Measurements from ENCODE around the gene PEG3. TPM values are rescaled to one million over a fixed set of nuclear protein-coding genes. Genes with fewer than 3 reads are reported as not detected.

PEG3 gene
- total and polyA plus RNA-seq, 2 of the 4 experiments (the other 2 are of a cell fraction): not detected

DNA sequence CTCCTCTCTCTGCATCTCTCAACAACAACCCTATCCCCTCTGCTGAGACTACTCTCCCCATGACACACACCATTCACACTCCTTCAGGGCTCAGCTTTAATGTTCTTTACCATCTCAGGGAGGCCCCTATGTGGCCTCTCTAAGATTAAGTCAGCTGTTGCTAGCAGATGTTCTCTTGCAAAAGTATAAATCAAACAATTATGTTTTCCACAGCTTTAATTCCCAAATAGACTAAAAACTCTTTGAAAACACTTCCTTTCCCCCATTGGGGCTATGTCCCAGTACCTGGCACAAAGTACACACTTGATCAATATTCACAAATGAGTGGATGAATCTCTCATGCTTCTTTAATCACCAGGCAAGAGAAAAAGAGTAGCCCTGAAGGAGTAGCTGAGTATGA is 5.1 kb downstream of the PEG3 start:
- POLR2A ChIA-PET (ENCODE audit: unreplicated experiment): no interaction called here
- H4K5ac ChIP-seq (ENCODE audit: low read depth, low read length): no peak overlapping the region
- H2AK9ac ChIP-seq (replicated peaks; ENCODE audit: low read depth, low read length, poor library complexity): no peak overlapping the region
- no peak overlapping the region for H3K4me3 ChIP-seq (ENCODE audit: insufficient read depth, low read depth, low read length)
- H4K91ac ChIP-seq (ENCODE audit: insufficient read depth, low read depth, low read length): no peak overlapping the region
- no TSS peak for BruUV-seq (replicated peaks)
- no peak overlapping the region for H3K4me2 ChIP-seq (ENCODE audit: low read depth, low read length)
- H3K9ac ChIP-seq (ENCODE audit: low read depth, low read length): no peak overlapping the region
- H3K18ac ChIP-seq (ENCODE audit: low read depth, low read length): no peak overlapping the region
- H2BK15ac ChIP-seq (ENCODE audit: low read depth, low read length): no peak overlapping the region
- no peaks in the 10 kb centered on the region for H3K4me1 ChIP-seq (ENCODE audit: control insufficient read depth, insufficient read depth, low read length)
- H2BK120ac ChIP-seq (ENCODE audit: low read depth, low read length): no peak overlapping the region
- H2BK5ac ChIP-seq (ENCODE audit: low read depth, low read length, poor library complexity, severe bottlenecking): no peak overlapping the region
- H3K27me3 ChIP-seq (ENCODE audit: control insufficient read depth, insufficient read depth, low read length): no peaks in the 10 kb centered on the region
- H2AFZ ChIP-seq (replicated peaks; ENCODE audit: low read length, poor library complexity): no peak overlapping the region
- no peaks in the 10 kb centered on the region for H4K20me1 ChIP-seq (ENCODE audit: insufficient read depth, low read length)
- CTCF ChIA-PET: no interaction called here
- in situ Hi-C loops (cut with MboI; ENCODE audit: low sequenced_read_pairs) (no loop called here), intact Hi-C loops (cut with micrococcal nuclease) (no loop called here), dilution Hi-C loops (cut with HindIII; ENCODE audit: low sequenced_read_pairs, unreplicated experiment) (no loop called here)
- no peak for ATAC-seq (ENCODE audit: low read depth)
- no peaks in the 10 kb centered on the region for H3K9me1 ChIP-seq (ENCODE audit: insufficient read depth, low read length)
- no peak overlapping the region for H3K27ac ChIP-seq (ENCODE audit: insufficient read depth, low read length)
- TF ChIP-seq MAFK (IDR thresholded peaks at IDR 0.05; ENCODE audit: low read depth, low read length) (no peak), RCOR1 (IDR thresholded peaks at IDR 0.05; ENCODE audit: insufficient replicate concordance, low read length) (no peak), RFX5 (IDR thresholded peaks at IDR 0.05; ENCODE audit: low read depth, low read length) (no peak), SMC3 (IDR thresholded peaks at IDR 0.05; ENCODE audit: low read depth, low read length) (no peak), USF2 (IDR thresholded peaks at IDR 0.05; ENCODE audit: low read depth, low read length) (no peak), CEBPB (IDR thresholded peaks at IDR 0.05; ENCODE audit: low read depth, low read length) (no peak), MXI1 (IDR thresholded peaks at IDR 0.05; ENCODE audit: borderline replicate concordance, low read depth, low read length) (no peak), FOS (IDR thresholded peaks at IDR 0.05; ENCODE audit: low read depth, low read length) (no peak), CHD1 (IDR thresholded peaks at IDR 0.05; ENCODE audit: low read depth, low read length) (no peak), RAD21 (IDR thresholded peaks at IDR 0.05; ENCODE audit: low read length) (no peak), BHLHE40 (IDR thresholded peaks at IDR 0.05; ENCODE audit: low read depth, low read length) (no peak), ELK1 (IDR thresholded peaks at IDR 0.05; ENCODE audit: borderline replicate concordance, low read depth, low read length) (no peak), POLR2A (IDR thresholded peaks at IDR 0.05; ENCODE audit: low read depth, low read length) (no peak), MAZ (IDR thresholded peaks at IDR 0.05; ENCODE audit: borderline replicate concordance, low read depth, low read length) (no peak), NFE2L2 (IDR thresholded peaks at IDR 0.05; ENCODE audit: low read depth, low read length) (no peak)
- TF ChIP-seq, protein P1, sequence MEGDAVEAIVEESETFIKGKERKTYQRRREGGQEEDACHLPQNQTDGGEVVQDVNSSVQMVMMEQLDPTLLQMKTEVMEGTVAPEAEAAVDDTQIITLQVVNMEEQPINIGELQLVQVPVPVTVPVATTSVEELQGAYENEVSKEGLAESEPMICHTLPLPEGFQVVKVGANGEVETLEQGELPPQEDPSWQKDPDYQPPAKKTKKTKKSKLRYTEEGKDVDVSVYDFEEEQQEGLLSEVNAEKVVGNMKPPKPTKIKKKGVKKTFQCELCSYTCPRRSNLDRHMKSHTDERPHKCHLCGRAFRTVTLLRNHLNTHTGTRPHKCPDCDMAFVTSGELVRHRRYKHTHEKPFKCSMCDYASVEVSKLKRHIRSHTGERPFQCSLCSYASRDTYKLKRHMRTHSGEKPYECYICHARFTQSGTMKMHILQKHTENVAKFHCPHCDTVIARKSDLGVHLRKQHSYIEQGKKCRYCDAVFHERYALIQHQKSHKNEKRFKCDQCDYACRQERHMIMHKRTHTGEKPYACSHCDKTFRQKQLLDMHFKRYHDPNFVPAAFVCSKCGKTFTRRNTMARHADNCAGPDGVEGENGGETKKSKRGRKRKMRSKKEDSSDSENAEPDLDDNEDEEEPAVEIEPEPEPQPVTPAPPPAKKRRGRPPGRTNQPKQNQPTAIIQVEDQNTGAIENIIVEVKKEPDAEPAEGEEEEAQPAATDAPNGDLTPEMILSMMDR (conservative IDR thresholded peaks at IDR 0.05; ENCODE audit: low read depth, low read length): no peak
- no peak overlapping the region for H3K56ac ChIP-seq (ENCODE audit: extremely low read depth, insufficient read depth, low read length)
- H2BK20ac ChIP-seq (ENCODE audit: low read depth, low read length): no peak overlapping the region
- H3K79me1 ChIP-seq (ENCODE audit: low read depth in 1 of 2, low read length in 2 of 2): no peaks in the 10 kb centered on the region
- DNase-seq: no peak
- peaks cover 51% of the 10 kb centered on the region for H3K9me3 ChIP-seq (ENCODE audit: control insufficient read depth, insufficient read depth, low read length)
- H2AK5ac ChIP-seq (ENCODE audit: low read depth, low read length): no peak overlapping the region
- no peak overlapping the region for H4K8ac ChIP-seq (ENCODE audit: low read depth in 2 of 2, low read length in 2 of 2)
- H3K14ac ChIP-seq (replicated peaks; ENCODE audit: low read depth, low read length): no peak overlapping the region
- H3K23ac ChIP-seq (ENCODE audit: low read depth, low read length): no peak overlapping the region
- no peak overlapping the region for H3K4ac ChIP-seq (ENCODE audit: low read depth, low read length)
- no peaks in the 10 kb centered on the region for H3K36me3 ChIP-seq (ENCODE audit: control insufficient read depth, insufficient read depth, low read length)

Measured in IMR-90 (cell line).